Muscle layer of duodenum (tissue), 2 donors: ENCODE results near the gene MESP2.

ENCODE experiments used
- H3K27ac ChIP-seq: one replicate; pipeline ENCODE4 v1.7.0; 2013; ENCODE audit warnings: mild to moderate bottlenecking, low read length
- H3K27me3 ChIP-seq: one replicate; pipeline ENCODE4 v1.7.0; 2013; ENCODE audit warnings: low read depth, mild to moderate bottlenecking, control low read depth, low read length
- H3K36me3 ChIP-seq, 2 donors: one replicate each; pipeline ENCODE4 v1.7.0; 2013; ENCODE audit warnings: low read length in 2 of 2, control low read depth in 1 of 2, mild to moderate bottlenecking in 1 of 2; ENCODE audit not compliant: insufficient read depth in 2 of 2, control insufficient read depth in 1 of 2
- H3K4me1 ChIP-seq, 2 donors: one replicate each; pipeline ENCODE4 v1.7.0; 2013; ENCODE audit warnings: low read length in 2 of 2, mild to moderate bottlenecking in 2 of 2, control low read depth in 1 of 2, moderate library complexity in 1 of 2; ENCODE audit not compliant: insufficient read depth in 2 of 2, control insufficient read depth in 1 of 2
- H3K4me3 ChIP-seq, 2 donors: one replicate each; pipeline ENCODE4 v1.7.0; 2013; ENCODE audit warnings: low read length in 2 of 2, low read depth in 1 of 2, mild to moderate bottlenecking in 1 of 2
- H3K9me3 ChIP-seq, 2 donors: one replicate each; pipeline ENCODE4 v1.7.0; 2013; ENCODE audit warnings: low read length in 2 of 2, control low read depth in 1 of 2, mild to moderate bottlenecking in 1 of 2; ENCODE audit not compliant: control insufficient read depth in 1 of 2
- donor health status: healthy.

MESP2 gene, protein sequence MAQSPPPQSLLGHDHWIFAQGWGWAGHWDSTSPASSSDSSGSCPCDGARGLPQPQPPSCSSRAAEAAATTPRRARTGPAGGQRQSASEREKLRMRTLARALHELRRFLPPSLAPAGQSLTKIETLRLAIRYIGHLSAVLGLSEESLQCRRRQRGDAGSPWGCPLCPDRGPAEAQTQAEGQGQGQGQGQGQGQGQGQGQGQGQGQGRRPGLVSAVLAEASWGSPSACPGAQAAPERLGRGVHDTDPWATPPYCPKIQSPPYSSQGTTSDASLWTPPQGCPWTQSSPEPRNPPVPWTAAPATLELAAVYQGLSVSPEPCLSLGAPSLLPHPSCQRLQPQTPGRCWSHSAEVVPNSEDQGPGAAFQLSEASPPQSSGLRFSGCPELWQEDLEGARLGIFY

DNA sequence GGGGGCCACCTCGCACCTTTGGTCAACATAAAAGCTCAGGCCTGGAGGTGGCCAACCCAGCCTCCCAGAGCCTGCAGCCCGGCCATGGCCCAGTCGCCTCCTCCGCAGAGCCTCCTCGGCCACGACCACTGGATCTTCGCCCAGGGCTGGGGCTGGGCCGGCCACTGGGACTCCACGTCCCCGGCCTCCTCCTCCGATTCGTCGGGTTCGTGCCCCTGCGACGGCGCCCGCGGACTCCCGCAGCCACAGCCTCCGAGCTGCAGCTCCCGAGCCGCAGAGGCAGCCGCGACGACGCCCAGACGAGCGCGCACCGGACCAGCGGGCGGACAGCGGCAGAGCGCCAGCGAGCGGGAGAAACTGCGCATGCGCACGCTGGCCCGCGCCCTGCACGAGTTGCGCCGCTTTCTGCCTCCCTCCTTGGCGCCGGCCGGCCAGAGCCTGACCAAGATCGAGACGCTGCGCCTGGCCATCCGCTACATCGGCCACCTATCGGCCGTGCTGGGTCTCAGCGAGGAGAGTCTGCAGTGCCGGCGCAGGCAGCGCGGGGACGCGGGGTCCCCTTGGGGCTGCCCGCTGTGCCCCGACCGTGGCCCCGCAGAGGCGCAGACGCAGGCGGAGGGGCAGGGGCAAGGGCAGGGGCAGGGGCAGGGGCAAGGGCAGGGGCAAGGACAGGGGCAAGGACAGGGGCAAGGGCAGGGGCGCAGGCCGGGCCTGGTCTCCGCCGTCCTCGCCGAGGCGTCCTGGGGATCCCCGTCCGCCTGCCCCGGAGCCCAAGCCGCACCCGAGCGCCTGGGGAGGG lies at the start of gene MESP2:
Gene MESP2, plus strand, starts transcription at position 59 of the 799 bp plus-strand sequence. Its CDS starts 26 bp downstream, at position 85.
- no peaks in the 10 kb centered on the region for H3K9me3 ChIP-seq
- no peaks in the 10 kb centered on the region for H3K36me3 ChIP-seq
- H3K4me3 ChIP-seq, result peak within 1 kb of the TSS in 1 of 2 donors; percentile 52
- no peak within 1 kb of the TSS for H3K27ac ChIP-seq
- H3K27me3 ChIP-seq, result no peaks in the 10 kb centered on the region
- H3K4me1 ChIP-seq, result peaks cover 0 to 11% of the 10 kb centered on the region in 2 donors

DNA sequence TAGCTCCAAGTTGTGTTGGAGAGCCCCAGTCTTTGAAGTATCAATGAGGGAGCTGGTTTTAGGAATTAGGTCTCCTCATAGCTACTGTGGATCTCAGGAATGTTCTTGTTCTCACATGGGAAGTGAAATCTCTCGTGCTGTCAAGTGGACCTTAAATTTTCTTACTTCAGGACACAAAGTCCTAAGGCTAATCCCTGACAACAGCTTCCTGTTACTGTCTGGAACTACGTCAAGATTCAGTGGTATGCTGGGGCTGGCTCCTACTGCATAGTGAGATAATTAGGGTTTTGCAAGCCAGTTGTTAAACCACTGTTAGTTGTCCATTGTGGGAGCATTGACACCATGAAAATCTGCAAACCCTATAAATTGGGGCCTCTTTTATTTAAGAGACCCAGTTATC lies 47.9 kb upstream of the MESP2 start:
- peaks cover 3 to 7% of the 10 kb centered on the region in 2 donors for H3K9me3 ChIP-seq
- H3K36me3 ChIP-seq, result no peaks in the 10 kb centered on the region
- H3K27me3 ChIP-seq, result no peaks in the 10 kb centered on the region
- no peak overlapping the region for H3K4me3 ChIP-seq
- no peaks in the 10 kb centered on the region for H3K4me1 ChIP-seq
- H3K27ac ChIP-seq, result no peak overlapping the region

DNA sequence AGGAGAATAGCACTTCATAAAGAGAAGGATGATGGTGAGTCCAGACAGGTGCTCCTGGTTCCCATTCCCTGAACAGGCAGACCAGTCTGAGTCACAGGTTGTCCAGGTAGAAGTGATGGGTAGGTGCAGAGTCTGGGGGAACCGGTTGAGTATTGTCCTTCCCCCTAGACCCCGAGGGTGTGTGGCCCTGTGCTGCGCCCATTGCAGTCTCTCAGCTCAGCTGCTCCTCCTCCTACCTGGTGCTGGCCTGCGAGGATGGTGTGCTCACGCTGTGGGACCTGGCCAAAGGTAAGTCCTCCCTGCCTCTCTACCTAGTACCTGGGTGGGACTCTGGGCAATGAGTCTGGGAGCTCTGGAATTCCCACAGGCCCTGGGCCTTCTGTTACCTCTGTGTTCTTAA lies 44.9 kb upstream of the MESP2 start:
- Histone ChIP-seq H3K27me3 (no peaks in the 10 kb centered on the region), H3K9me3 (no peaks in the 10 kb centered on the region), H3K27ac (no peak overlapping the region), H3K36me3 (no peaks in the 10 kb centered on the region), H3K4me1 (no peaks in the 10 kb centered on the region), H3K4me3 (no peak overlapping the region)

DNA sequence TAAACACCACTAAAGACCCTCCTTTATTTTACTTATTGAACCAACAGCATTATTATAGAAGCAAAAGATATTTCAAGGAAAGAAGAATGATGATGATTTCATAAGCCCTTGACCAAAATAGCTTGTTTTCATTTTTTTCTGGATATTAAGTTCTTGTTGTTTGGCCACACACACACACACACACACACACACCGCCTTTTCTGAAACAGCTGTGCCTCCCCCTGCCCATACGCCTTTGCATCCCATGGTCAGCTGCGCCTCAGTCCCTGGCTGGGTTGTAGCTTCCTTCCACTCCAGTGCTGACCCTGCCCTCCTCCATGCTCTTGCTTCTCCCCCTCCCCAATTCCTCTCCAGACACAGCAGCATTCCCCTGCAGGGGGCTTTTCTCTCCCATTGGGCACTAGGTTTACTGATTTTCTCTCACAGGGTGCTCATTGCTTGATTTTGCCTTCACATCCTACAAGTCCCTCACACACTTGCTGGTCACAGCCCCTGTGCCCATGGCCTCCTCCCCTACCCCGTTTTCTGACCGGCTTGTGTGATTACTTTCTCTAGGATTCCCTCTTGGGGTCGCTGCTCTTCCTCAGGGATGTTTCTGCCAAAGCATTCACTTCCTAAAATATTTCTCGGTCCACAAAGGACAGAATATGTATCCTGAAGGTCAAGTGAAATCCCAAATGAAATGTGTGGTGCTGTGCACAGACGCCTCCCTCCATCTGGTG lies 43.5 kb upstream of the MESP2 start:
- Histone ChIP-seq H3K4me3 (no peak overlapping the region), H3K4me1 (no peaks in the 10 kb centered on the region), H3K9me3 (no peaks in the 10 kb centered on the region), H3K27ac (no peak overlapping the region), H3K36me3 (no peaks in the 10 kb centered on the region), H3K27me3 (no peaks in the 10 kb centered on the region)

DNA sequence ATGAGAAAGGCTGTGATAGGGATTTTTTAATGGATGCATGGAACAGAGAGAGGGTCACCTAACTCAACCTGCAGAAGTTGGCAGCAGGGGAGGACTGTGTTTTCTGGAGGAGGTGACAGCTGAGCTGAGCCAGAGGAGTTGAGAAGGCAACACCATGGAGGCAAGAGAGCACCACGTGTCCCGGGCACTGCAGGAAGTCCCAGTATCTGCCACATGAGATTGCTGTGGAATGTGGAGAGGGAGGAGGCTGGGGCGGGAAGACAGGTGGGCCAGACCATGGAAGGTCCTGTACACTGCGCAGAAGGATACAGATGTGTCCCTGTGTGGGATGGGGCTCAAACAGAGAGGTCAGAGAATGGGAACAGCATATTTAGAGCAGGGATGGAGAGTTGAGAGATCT lies 40.4 kb upstream of the MESP2 start:
- Histone ChIP-seq H3K4me1 (no peaks in the 10 kb centered on the region), H3K36me3 (no peaks in the 10 kb centered on the region), H3K27ac (no peak overlapping the region), H3K4me3 (no peak overlapping the region), H3K27me3 (no peaks in the 10 kb centered on the region), H3K9me3 (no peaks in the 10 kb centered on the region)

DNA sequence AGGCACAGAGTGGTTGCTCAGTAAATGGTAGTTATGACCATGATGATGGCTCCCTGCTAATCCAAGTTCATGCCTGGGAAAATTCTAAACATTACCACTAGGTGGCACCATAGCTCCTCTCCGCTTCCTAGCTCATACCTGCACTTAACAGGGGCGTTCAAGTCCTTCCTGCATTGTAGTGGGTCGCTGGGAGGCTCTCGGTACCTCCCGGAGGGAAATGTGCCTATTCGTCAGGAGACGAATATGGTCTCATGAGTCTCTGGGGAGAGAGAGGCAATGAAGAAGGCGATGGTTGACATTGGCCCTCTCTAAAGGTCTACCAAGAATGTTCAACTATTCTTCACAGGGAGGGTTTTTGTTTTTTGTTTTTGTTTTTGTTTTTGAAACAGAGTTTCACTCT lies 36.0 kb upstream of the MESP2 start:
- no peak overlapping the region for H3K4me3 ChIP-seq
- H3K4me1 ChIP-seq, result no peaks in the 10 kb centered on the region
- H3K36me3 ChIP-seq, result no peaks in the 10 kb centered on the region
- H3K9me3 ChIP-seq, result no peaks in the 10 kb centered on the region
- H3K27ac ChIP-seq, result no peak overlapping the region
- no peaks in the 10 kb centered on the region for H3K27me3 ChIP-seq

DNA sequence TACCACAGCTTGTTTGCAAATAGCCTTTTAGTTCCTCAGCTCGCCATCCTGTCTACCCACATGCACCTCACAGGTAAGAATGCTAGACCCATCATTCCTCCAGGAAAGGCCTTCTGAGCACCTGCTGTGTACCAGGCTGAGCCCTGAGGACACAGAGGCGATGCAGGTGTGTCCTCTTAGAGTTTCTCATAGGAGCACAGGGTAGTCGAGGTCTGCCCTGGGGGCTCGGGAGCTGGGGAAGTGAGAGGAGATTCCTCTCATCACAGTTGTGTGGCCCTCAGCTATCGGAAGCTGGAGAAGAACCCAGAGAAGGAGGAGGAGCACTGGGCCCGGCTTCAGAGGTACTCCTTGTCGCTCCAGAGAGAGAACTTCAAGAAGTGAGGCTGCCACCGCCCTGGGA lies 33.1 kb upstream of the MESP2 start:
- Histone ChIP-seq H3K27me3 (no peaks in the 10 kb centered on the region), H3K4me3 (no peak overlapping the region), H3K4me1 (no peaks in the 10 kb centered on the region), H3K27ac (no peak overlapping the region), H3K9me3 (no peaks in the 10 kb centered on the region), H3K36me3 (no peaks in the 10 kb centered on the region)

DNA sequence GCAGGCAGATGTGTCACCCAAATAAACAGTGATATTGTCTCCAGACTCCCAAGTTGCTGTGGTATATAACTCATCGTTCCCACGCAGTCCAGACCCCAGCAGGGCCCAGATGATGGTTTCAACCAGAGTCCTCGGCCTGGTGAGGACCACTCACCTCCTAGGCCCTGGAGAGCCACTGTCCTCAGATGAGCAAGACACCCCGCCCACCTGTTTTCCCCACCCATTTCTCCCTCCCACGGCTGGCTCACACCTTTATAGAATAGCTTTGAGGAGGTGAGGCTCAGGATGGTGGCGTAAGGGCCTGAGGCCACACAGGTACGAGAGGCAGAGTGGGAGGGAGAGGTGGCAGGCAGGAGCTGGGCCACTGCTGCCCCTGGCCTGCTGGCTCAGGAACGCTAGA lies 32.5 kb upstream of the MESP2 start:
- Histone ChIP-seq H3K9me3 (no peaks in the 10 kb centered on the region), H3K27ac (no peak overlapping the region), H3K36me3 (no peaks in the 10 kb centered on the region), H3K27me3 (no peaks in the 10 kb centered on the region), H3K4me3 (no peak overlapping the region), H3K4me1 (no peaks in the 10 kb centered on the region)

DNA sequence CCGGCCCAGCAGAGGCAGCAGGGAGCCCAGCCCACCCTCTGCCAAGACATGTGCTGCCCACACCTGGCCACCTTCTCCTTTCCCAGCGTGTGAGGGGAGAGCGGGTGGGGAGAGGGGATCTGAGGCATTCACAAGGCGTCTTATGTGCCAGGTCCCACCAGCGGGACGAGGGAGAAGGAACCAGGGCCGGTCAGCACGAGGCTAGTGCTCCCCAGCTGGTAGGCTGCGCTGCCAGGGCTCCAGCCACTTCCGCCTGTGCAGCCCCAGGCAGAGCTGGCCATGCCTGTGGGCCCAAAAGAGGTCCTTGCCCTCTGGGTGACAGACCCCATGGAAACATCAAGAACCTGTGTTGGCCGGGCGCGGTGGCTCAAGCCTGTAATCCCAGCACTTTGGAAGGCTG lies 31.0 kb upstream of the MESP2 start:
- Histone ChIP-seq H3K4me3 (no peak overlapping the region), H3K27me3 (no peaks in the 10 kb centered on the region), H3K36me3 (no peaks in the 10 kb centered on the region), H3K4me1 (peaks cover 0 to 6% of the 10 kb centered on the region in 2 donors), H3K9me3 (no peaks in the 10 kb centered on the region), H3K27ac (no peak overlapping the region)

DNA sequence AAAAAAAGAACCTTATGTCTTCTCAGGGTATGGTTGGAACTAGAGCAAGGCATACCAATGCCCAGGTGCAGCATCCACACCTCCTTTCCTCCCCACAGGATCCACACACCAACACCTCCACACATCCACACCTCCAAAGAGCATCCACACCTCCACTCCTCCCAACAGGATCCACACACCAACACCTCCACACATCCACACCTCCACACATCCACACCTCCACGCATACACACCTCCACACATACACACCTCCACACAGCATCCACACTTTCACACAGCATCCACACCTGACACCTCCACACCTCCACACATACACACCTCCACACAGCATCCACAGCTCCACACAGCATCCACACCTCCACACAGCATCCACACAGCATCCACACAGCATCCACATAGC lies 30.4 kb upstream of the MESP2 start:
- Histone ChIP-seq H3K4me3 (no peak overlapping the region), H3K4me1 (peaks cover 0 to 10% of the 10 kb centered on the region in 2 donors), H3K27me3 (no peaks in the 10 kb centered on the region), H3K27ac (no peak overlapping the region), H3K36me3 (no peaks in the 10 kb centered on the region), H3K9me3 (no peaks in the 10 kb centered on the region)

DNA sequence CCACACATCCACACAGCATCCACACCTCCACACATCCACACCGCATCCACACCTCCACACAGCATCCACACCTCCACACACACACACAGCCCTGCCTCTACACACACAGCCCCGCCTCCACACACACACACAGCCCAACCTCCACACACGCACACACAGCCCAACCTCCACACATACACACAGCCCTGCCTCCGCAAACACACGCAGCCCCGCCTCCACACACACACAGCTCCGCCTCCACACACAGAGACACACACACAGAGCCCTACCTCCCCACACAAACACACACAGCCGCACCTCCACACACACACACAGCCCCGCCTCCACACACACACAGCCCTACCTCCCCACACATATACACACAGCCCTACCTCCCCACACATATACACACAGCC lies 29.7 kb upstream of the MESP2 start:
- peaks cover 0 to 10% of the 10 kb centered on the region in 2 donors for H3K4me1 ChIP-seq
- no peak overlapping the region for H3K27ac ChIP-seq
- no peaks in the 10 kb centered on the region for H3K27me3 ChIP-seq

More for the DNA sequence above, 29.7 kb upstream of the MESP2 start:
- Histone ChIP-seq H3K4me3 (no peak overlapping the region), H3K36me3 (no peaks in the 10 kb centered on the region), H3K9me3 (no peaks in the 10 kb centered on the region)
